Smooth muscle cell of the brain vasculature (primary cell): ENCODE results near the gene CCDC30.
A peak's percentile ranks its signal among the peaks of the same experiment; 100 is the strongest.
"Not testable (repeated sequence)": the region's sequence is repeated elsewhere in the genome, so short reads cannot be mapped to it uniquely, and the experiment has no call there.

Source experiments
- DNase-seq: peaks from one replicate; pipeline ENCODE4 v3.0.0-alpha.2; 2012; ENCODE audit warnings: low read depth, low spot score

The CCDC30 gene

GRCh38 chr1:42657201-42657600 is 194.1 kb downstream of the CCDC30 start:
- DNase-seq: no peak

GRCh38 chr1:42657981-42658876 is 195.1 kb downstream of the CCDC30 start, which contains the start of gene PPIH:
Gene PPIH (plus strand): TSS chr1:42658423. CDS start chr1:42658447, 24 bp downstream.
- DNase-seq: peak; percentile 74

- no peak for DNase-seq
Observed at GRCh38 chr1:42658877-42659337, 195.8 kb downstream of the CCDC30 start.

GRCh38 chr1:42660907-42661500 is 197.9 kb downstream of the CCDC30 start:
- DNase-seq: no peak

- DNase-seq: no peak
Observed at GRCh38 chr1:42669936-42670335, 206.8 kb downstream of the CCDC30 start.

- no peak for DNase-seq
Observed at GRCh38 chr1:42670425-42670824, 207.3 kb downstream of the CCDC30 start.

GRCh38 chr1:42674214-42674613 is 211.1 kb downstream of the CCDC30 start:
- DNase-seq: no peak

- DNase-seq: no peak
Observed at GRCh38 chr1:42674682-42675081, 211.6 kb downstream of the CCDC30 start.

GRCh38 chr1:42675467-42675866 is 212.4 kb downstream of the CCDC30 start:
- no peak for DNase-seq

GRCh38 chr1:42676534-42677087 is 213.5 kb downstream of the CCDC30 start:
- no peak for DNase-seq

GRCh38 chr1:42679364-42679983 is 216.4 kb downstream of the CCDC30 start:
- no peak for DNase-seq

- DNase-seq: no peak
Observed at GRCh38 chr1:42680055-42680454, 217.0 kb downstream of the CCDC30 start.

- DNase-seq: no peak
Observed at GRCh38 chr1:42680921-42681683, 218.0 kb downstream of the CCDC30 start.

- peak; percentile 95 for DNase-seq
Observed at GRCh38 chr1:42681741-42682483, 218.8 kb downstream of the CCDC30 start, which contains the start of gene YBX1. Gene YBX1 (plus strand): TSS chr1:42682418. CDS start chr1:42682566, 148 bp downstream.

GRCh38 chr1:42682484-42682738 is 219.3 kb downstream of the CCDC30 start:
- DNase-seq: not testable (repeated sequence)

GRCh38 chr1:42682739-42683531 is 219.8 kb downstream of the CCDC30 start:
- no peak for DNase-seq

GRCh38 chr1:42684139-42684538 is 221.1 kb downstream of the CCDC30 start:
- no peak for DNase-seq

GRCh38 chr1:42686418-42686817 is 223.3 kb downstream of the CCDC30 start:
- DNase-seq: no peak

- DNase-seq: no peak
Observed at GRCh38 chr1:42689912-42690311, 226.8 kb downstream of the CCDC30 start.
